ENCODE measurements around the gene CAPN12.

CAPN12 gene

GRCh38 chr19:38707512-38708114 lies 36.7 kb downstream of the CAPN12 start:
- TF ChIP-seq, protein P1, sequence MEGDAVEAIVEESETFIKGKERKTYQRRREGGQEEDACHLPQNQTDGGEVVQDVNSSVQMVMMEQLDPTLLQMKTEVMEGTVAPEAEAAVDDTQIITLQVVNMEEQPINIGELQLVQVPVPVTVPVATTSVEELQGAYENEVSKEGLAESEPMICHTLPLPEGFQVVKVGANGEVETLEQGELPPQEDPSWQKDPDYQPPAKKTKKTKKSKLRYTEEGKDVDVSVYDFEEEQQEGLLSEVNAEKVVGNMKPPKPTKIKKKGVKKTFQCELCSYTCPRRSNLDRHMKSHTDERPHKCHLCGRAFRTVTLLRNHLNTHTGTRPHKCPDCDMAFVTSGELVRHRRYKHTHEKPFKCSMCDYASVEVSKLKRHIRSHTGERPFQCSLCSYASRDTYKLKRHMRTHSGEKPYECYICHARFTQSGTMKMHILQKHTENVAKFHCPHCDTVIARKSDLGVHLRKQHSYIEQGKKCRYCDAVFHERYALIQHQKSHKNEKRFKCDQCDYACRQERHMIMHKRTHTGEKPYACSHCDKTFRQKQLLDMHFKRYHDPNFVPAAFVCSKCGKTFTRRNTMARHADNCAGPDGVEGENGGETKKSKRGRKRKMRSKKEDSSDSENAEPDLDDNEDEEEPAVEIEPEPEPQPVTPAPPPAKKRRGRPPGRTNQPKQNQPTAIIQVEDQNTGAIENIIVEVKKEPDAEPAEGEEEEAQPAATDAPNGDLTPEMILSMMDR (IDR thresholded peaks at IDR 0.05; ENCODE audit: low read depth, low read length): no peak

DNA sequence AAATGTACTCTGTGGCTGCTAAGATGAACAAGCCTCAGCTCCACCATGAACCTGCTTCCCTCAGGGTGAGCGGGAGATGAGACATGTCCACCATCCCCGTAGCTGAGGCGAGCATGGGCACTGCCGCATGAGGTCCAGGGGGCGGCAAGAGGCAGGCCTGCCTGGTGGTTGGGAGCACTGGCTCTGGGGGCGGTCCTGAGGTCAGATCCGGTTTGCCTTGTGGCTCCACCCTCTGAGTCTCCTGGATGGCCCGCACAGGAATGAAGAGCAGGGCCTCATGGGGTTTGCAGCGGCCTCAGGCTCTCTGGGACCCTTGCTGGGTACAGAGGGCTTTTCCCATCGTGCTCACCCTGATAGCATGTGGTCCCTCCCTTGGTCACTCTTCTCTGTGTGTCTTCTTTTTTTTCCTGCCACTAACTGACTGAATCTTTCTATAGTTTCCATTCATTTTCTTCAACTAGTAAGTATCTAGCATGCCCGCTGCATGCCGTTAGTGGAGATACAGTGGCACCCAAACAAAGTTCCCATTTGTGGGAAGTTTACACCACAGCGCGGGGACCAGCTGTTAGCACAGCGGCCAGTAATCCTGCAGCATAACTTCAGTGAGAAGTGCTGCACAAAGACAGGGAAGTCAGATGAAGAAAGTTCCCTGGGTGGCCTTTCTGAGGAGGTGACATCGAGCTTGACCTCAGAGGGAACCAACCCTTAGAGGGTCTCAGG lies 37.3 kb downstream of the CAPN12 start:
- H3K36me3 ChIP-seq: peaks cover 100% of the 10 kb centered on the region
- no peak overlapping the region for H3K4me3 ChIP-seq (ENCODE audit: low read depth, low read length)
- no peaks in the 10 kb centered on the region for H3K27me3 ChIP-seq (ENCODE audit: insufficient read depth, low read depth, severe bottlenecking)
- no peaks in the 10 kb centered on the region for H3K9me3 ChIP-seq (ENCODE audit: severe bottlenecking)
- TF ChIP-seq, protein P1 (IDR thresholded peaks at IDR 0.05; ENCODE audit: low read depth, low read length): no peak
- H3K27ac ChIP-seq: no peak overlapping the region
- DNase-seq: no peak

More at GRCh38 chr19:38707512-38708114, 36.7 kb downstream of the CAPN12 start:
- Histone ChIP-seq H3K36me3 (peaks cover 100% of the 10 kb centered on the region), H3K9me3 (ENCODE audit: severe bottlenecking) (no peaks in the 10 kb centered on the region), H3K27me3 (ENCODE audit: insufficient read depth, low read depth, severe bottlenecking) (no peaks in the 10 kb centered on the region), H3K4me3 (ENCODE audit: low read depth, low read length) (no peak overlapping the region), H3K27ac (no peak overlapping the region)
- no peak for DNase-seq

DNA sequence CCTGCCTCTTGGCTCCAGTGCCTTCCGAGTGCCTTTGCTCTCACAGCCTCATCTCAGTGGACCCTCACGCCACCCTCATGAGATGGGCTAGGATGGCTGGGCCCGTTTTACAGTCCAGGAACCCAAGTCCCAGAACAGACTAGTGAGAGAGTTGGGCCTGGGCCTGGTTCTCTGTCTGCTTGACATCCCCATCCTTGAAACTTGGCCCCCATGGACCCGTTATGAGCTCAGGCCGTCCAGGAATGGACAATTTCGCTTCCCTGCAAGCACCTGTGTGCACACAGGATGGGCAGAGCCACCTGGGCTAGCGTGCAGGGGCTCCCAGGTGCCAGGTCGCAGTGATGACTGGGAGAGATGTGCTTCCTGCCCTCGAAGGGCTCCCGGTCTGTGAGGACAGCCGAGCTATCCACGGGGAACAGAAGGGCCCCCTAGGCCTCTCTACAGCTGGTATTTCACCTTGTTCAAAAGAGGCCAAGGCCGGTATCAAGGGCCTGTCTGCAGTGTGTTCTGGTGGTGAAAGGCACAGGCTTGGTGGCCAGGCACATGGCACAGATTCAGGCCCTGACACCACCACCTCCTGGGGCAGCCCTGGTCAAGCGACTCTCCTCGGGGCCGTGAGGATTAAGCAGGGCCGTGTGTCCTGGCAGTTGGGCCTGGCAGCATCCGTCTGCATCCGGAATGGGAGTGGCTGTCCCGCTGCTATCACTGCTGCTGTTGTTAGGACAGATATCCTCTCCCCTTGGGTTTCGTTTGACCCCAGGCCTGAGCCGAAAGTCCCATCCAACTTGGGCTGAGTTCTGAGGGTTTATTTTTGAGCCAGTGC lies 38.9 kb downstream of the CAPN12 start:
- peaks cover 100% of the 10 kb centered on the region for H3K36me3 ChIP-seq

GRCh38 chr19:38704488-38705026 lies 39.7 kb downstream of the CAPN12 start:
- Histone ChIP-seq H3K27ac (no peak overlapping the region), H3K4me3 (ENCODE audit: low read depth, low read length) (no peak overlapping the region), H3K36me3 (peaks cover 99% of the 10 kb centered on the region), H3K9me3 (ENCODE audit: severe bottlenecking) (no peaks in the 10 kb centered on the region), H3K27me3 (ENCODE audit: insufficient read depth, low read depth, severe bottlenecking) (no peaks in the 10 kb centered on the region)
- TF ChIP-seq, protein P1 (IDR thresholded peaks at IDR 0.05; ENCODE audit: low read depth, low read length): no peak
- DNase-seq: no peak

More for the DNA sequence above, 38.9 kb downstream of the CAPN12 start:
- no peak for DNase-seq
- TF ChIP-seq, protein P1 (IDR thresholded peaks at IDR 0.05; ENCODE audit: low read depth, low read length): no peak
- H3K9me3 ChIP-seq (ENCODE audit: severe bottlenecking): no peaks in the 10 kb centered on the region
- no peak overlapping the region for H3K4me3 ChIP-seq (ENCODE audit: low read depth, low read length)
- no peaks in the 10 kb centered on the region for H3K27me3 ChIP-seq (ENCODE audit: insufficient read depth, low read depth, severe bottlenecking)
- H3K27ac ChIP-seq: no peak overlapping the region

DNA sequence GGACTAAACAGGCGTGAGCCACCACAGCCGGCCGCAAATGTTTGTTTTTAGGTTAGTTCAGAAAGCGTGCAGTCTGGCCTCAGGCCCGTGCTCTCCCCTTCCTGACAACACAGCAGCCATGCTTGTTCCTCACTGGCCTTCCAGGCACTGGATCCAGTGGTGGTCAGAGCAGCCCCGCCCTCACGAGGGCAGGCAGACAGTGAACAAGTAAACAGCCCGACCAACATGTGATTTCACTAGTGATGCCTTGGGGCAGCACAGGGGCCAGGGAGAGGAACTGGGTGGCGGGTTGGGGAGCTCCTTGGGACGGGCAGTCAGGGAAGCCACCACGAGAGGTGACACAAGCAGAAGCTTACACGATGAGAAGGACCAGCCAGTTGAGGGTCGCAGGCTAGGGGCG lies 40.8 kb downstream of the CAPN12 start:
- Histone ChIP-seq H3K36me3 (peaks cover 96% of the 10 kb centered on the region), H3K27ac (no peak overlapping the region), H3K4me3 (ENCODE audit: low read depth, low read length) (no peak overlapping the region), H3K27me3 (ENCODE audit: insufficient read depth, low read depth, severe bottlenecking) (no peaks in the 10 kb centered on the region), H3K9me3 (ENCODE audit: severe bottlenecking) (no peaks in the 10 kb centered on the region)
- DNase-seq: no peak
- TF ChIP-seq, protein P1 (IDR thresholded peaks at IDR 0.05; ENCODE audit: low read depth, low read length): no peak

Measured in WERI-Rb-1 (cell line).